HG03521 (cell line): ENCODE results near the gene MRPS10.

ENCODE experiments used
- ATAC-seq: cut with Tn5 transposase; IDR thresholded peaks from one replicate; pipeline ENCODE4 v1.9.1; 2021; ENCODE audit warnings: mild to moderate bottlenecking, moderate library complexity; ENCODE audit not compliant: unreplicated experiment

MRPS10 gene

GRCh38 chr6:42217519-42218367 lies at the start of gene MRPS10:
TSS of gene MRPS10 (minus strand) at chr6:42217861. CDS start at chr6:42217849, 12 bp downstream.
- peak; percentile 96 for ATAC-seq

- no peak for ATAC-seq
Measured at GRCh38 chr6:42266538-42266937, 48.9 kb upstream of the MRPS10 start.

- no peak for ATAC-seq
Measured at GRCh38 chr6:42264852-42265390, 47.3 kb upstream of the MRPS10 start.

- ATAC-seq: no peak
Measured at GRCh38 chr6:42264162-42264851, 46.6 kb upstream of the MRPS10 start.

- ATAC-seq: no peak
Measured at GRCh38 chr6:42263165-42263728, 45.6 kb upstream of the MRPS10 start.

GRCh38 chr6:42260972-42261371 lies 43.3 kb upstream of the MRPS10 start:
- ATAC-seq: no peak

GRCh38 chr6:42260396-42260888 lies 42.8 kb upstream of the MRPS10 start:
- ATAC-seq: no peak

- no peak for ATAC-seq
Measured at GRCh38 chr6:42259841-42260395, 42.3 kb upstream of the MRPS10 start.

- ATAC-seq: no peak
Measured at GRCh38 chr6:42259286-42259685, 41.6 kb upstream of the MRPS10 start.

- no peak for ATAC-seq
Measured at GRCh38 chr6:42257614-42258013, 40.0 kb upstream of the MRPS10 start.

GRCh38 chr6:42257063-42257462 lies 39.4 kb upstream of the MRPS10 start:
- ATAC-seq: no peak

GRCh38 chr6:42255050-42255449 lies 37.4 kb upstream of the MRPS10 start:
- no peak for ATAC-seq

GRCh38 chr6:42254505-42254904 lies 36.8 kb upstream of the MRPS10 start:
- no peak for ATAC-seq

GRCh38 chr6:42251911-42252637 lies 34.4 kb upstream of the MRPS10 start:
- ATAC-seq: no peak

GRCh38 chr6:42251500-42251899 lies 33.8 kb upstream of the MRPS10 start:
- no peak for ATAC-seq

- ATAC-seq: no peak
Measured at GRCh38 chr6:42250274-42250931, 32.7 kb upstream of the MRPS10 start.

- no peak for ATAC-seq
Measured at GRCh38 chr6:42249279-42249678, 31.6 kb upstream of the MRPS10 start.

- ATAC-seq: no peak
Measured at GRCh38 chr6:42243046-42243445, 25.4 kb upstream of the MRPS10 start.

GRCh38 chr6:42241915-42242314 lies 24.3 kb upstream of the MRPS10 start:
- ATAC-seq: no peak
